Astrocyte of the cerebellum (primary cell): ENCODE measurements around the gene IVNS1ABP.

Experiments used
- DNase-seq: peaks from one replicate; pipeline ENCODE4 v3.0.0-alpha.2; 2011; ENCODE audit warnings: low read depth
- H3K4me3 ChIP-seq: 2 replicates; pipeline ENCODE4 v1.5.1; 2011; ENCODE audit warnings: mild to moderate bottlenecking, low read depth, low read length, moderate library complexity
- in situ Hi-C: cut with HindIII; loops from 2 replicates; pipeline ENCODE4 v1.10.0; 2017; ENCODE audit warnings: low sequenced_read_pairs
- TF ChIP-seq, protein P1 (sequence below): IDR thresholded peaks from 2 replicates; pipeline ENCODE4 v1.5.1; 2012; ENCODE audit warnings: low read length, low read depth, moderate library complexity, mild to moderate bottlenecking; ENCODE audit errors: missing control alignments

IVNS1ABP gene

DNA sequence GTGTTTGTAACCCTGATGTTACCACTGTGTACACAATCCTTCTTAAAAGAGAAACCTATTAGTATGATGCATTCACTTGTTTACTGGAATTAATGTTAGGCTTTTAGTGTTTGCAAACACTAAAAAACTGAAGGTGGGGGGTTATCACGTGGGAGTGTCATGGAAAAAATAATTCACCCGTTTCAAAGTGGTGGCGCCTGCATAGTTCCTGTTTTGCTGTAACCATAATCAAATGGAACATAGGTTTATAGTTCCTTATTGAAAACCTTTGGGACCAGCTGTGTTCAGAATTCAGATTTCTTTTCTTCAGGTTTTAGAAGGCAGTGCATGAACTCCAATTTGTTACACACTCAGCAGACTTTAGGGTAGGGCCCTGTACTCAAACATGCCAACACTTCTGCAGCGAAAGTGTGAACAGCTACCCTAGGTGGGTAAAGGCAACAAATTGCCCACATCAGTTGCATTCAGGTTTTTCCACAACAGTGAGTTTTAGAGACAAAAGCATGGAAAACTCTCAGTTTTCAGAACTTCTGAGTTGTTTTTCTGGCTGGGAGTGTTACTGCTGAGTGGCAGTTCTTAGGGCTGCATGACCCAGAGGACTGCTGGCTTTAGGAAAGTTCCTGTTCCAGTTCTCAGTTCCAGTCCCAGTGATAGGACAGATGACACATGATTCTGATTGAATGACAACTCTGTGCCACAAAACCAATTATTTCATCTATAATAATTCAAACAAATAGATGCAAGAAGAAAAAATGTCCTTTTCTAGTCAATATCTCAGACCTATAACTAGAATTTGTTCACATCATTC is 29.1 kb upstream of the IVNS1ABP start:
- TF ChIP-seq, protein P1, sequence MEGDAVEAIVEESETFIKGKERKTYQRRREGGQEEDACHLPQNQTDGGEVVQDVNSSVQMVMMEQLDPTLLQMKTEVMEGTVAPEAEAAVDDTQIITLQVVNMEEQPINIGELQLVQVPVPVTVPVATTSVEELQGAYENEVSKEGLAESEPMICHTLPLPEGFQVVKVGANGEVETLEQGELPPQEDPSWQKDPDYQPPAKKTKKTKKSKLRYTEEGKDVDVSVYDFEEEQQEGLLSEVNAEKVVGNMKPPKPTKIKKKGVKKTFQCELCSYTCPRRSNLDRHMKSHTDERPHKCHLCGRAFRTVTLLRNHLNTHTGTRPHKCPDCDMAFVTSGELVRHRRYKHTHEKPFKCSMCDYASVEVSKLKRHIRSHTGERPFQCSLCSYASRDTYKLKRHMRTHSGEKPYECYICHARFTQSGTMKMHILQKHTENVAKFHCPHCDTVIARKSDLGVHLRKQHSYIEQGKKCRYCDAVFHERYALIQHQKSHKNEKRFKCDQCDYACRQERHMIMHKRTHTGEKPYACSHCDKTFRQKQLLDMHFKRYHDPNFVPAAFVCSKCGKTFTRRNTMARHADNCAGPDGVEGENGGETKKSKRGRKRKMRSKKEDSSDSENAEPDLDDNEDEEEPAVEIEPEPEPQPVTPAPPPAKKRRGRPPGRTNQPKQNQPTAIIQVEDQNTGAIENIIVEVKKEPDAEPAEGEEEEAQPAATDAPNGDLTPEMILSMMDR: no peak
- no peak for DNase-seq
- H3K4me3 ChIP-seq: no peak overlapping the region
- in situ Hi-C loops: no loop called here

DNA sequence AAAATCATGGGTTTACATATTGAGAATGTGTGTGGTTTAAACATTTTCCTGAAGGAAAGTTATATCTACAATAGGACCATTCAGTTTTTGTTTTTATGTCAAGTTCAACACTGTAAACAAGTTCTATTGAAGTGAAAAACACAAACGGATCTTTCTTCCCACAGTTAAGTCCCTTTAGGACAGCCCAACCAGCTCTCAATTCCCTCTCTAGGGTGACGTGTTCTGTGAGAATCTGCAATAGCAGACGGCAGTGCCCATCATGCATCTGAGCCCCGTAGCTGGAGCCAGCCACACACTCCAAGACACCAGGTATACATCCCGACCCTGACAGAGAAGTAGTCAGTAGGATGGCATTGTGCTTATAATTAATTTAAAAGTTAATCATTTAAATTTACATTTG is 26.3 kb upstream of the IVNS1ABP start:
- TF ChIP-seq, protein P1: no peak
- no peak for DNase-seq
- H3K4me3 ChIP-seq: no peak overlapping the region
- in situ Hi-C loops: no loop called here

DNA sequence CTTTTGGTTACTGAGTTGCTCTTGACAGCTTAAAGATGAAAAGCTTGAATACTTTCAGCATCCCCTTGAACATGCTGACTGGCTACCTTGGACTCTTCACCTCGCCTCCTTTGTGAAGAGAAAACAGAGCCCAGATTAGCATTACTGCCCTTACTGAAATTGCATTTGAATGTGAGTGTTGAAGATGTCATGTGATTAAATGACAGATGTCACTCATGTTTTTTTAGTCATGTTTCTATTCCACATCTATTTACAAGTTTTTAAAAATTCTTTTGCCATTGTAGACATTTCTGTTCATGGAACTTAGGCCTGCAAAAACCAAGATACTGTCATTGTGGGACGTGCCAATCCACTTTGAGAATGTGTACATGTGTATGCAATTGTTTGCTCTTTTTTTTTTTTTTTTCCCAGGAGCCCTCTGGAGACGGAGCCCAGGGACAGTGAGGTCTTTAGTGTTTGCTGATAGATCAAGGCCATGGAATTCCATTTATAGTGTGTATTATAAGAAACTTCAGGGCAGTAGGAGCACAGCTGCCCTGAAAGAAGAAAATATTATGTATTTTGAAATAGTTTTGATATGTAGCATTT is 25.7 kb upstream of the IVNS1ABP start:
- TF ChIP-seq, protein P1: no peak
- DNase-seq: no peak
- in situ Hi-C loops: no loop called here
- no peak overlapping the region for H3K4me3 ChIP-seq

DNA sequence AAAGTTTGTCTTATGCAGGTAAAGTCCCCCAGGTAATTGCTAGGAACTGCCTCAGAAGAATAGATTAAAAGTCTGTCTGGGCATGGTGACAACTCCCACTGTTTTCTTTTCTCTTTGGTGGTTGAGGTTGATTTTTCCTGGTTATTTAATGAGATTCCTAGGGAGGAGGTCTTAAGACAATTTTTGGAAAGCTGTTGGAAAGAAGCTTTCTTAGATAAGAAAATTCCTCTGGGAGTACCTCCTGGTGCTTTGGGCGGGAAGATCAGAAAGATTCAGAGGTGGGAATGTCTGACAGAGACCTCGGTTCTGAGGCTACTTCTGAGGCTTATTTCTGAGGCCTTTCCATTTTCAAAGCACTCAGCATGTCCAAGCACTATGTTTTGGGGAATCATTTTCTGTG is 25.0 kb upstream of the IVNS1ABP start:
- peak; percentile 74 for DNase-seq
- in situ Hi-C loops: no loop called here
- no peak overlapping the region for H3K4me3 ChIP-seq
- TF ChIP-seq, protein P1: no peak

DNA sequence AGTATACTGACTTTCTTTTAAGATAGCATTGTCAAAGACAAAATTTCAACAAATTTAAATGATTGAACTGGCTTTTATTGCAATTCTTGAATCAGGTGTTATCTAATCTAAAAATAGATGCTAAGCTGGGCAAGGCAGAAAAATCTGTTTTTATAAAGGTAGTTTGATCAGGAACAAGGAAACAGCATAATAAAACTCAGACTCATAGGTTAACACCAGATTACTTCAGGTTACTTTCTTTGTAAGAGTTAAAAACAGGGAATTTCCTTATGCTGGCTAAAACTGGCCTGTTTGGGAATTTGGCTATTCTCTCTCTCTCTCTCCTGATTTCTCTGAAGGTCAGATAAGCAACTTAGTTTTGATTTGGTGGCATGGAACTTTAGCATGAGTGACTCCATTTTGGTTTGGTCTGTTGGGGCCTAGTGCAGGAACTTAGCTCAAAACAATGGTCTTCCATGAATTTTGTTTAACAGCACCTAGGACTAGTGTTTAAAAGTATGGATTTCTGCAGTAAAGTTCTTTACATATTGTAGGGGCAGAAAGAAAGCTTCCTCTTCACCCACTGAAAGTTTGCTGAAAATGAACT is 24.2 kb upstream of the IVNS1ABP start:
- TF ChIP-seq, protein P1: no peak
- no peak for DNase-seq
- no peak overlapping the region for H3K4me3 ChIP-seq
- in situ Hi-C loops: no loop called here

DNA sequence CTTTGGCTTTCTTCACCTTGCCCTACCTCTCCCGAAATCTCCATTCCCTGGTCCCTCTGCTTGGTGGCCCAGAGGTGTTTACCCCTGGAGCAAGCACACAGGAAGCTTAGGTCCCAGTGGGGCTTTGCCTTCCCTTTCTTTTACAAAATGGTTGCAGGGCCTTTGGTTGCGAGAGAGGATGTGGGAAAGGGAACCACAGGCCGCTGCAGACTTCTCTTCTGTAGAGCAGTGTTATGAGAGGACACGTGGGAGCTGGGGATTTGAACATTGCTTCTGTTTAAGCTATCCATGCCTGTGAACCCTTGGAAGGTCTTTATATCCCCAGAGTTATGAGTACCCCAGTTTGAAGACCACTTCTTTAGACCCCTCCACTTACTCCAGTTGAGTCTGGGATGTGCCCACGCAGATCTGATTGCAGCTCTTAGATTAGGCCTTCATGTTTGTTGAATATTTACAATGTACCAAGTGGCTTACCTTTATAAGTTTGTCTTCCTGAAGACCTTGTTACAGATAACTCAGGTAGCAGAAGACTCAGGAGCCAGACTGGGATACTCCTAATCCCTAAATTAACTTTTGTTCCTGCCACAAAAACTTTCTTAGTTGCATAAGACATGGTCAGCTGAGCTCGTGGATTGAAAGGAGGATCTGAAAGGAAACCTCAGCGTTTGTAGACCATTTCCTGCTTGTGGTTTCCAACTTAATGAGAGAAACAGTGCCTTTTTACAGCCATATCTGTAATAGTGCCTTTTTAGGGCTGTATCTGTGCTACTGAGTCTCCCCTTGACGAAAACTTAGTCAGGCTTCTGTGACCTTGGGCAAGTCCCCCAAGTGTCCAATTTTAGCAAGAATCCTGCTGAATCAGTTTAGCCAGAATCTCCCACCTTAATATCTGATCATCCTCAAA is 21.9 kb upstream of the IVNS1ABP start:
- H3K4me3 ChIP-seq: no peak overlapping the region
- in situ Hi-C loops: no loop called here
- peak; percentile 55 for DNase-seq
- TF ChIP-seq, protein P1: no peak
